Natural killer cell (primary cell): ENCODE results near the gene NFIA. TPM values are rescaled to one million over a fixed set of nuclear protein-coding genes. Genes with fewer than 3 reads are reported as not detected.

Source experiments
- ATAC-seq, 3 donors: fragments of 150-1000 bp in 2 of 3; fragments of 200-7000 bp in 1 of 3; cut with Tn5 transposase; 1 replicate in 1 of 3; 2 replicates in 2 of 3; pipeline ENCODE4 v1.10.0; 2021; ENCODE audit warnings: mild to moderate bottlenecking in 2 of 3, moderate library complexity in 2 of 3
- DNase-seq, 2 donors: peaks; one replicate each; pipeline versions ENCODE4 v3.0.0 to v3.0.0-alpha.2; 2013 to 2021; ENCODE audit warnings: mixed read lengths in 1 of 2
- H3K27ac ChIP-seq: one replicate; pipeline ENCODE4 v1.5.1; 2013; ENCODE audit warnings: mild to moderate bottlenecking, low read length
- H3K27me3 ChIP-seq: one replicate; pipeline ENCODE4 v1.6.1; 2013; ENCODE audit warnings: low read length; ENCODE audit not compliant: control insufficient read depth, insufficient read depth
- H3K36me3 ChIP-seq: one replicate; pipeline ENCODE4 v1.6.1; 2013; ENCODE audit warnings: low read length; ENCODE audit not compliant: control insufficient read depth, insufficient read depth
- H3K4me1 ChIP-seq: one replicate; pipeline ENCODE4 v1.6.1; 2013; ENCODE audit warnings: low read length; ENCODE audit not compliant: control insufficient read depth, insufficient read depth
- H3K4me3 ChIP-seq: one replicate; pipeline ENCODE4 v1.5.1; 2013; ENCODE audit warnings: low read length
- H3K9me3 ChIP-seq: one replicate; pipeline ENCODE4 v1.6.1; 2013; ENCODE audit warnings: low read length; ENCODE audit not compliant: control insufficient read depth, insufficient read depth
- H3K27ac Mint-ChIP-seq, 2 donors: one replicate each; pipeline ENCODE4 v1.8.0; 2022; ENCODE audit warnings: mild to moderate bottlenecking in 2 of 2, mixed read lengths in 2 of 2, moderate library complexity in 1 of 2
- H3K27me3 Mint-ChIP-seq, 2 donors: one replicate each; pipeline ENCODE4 v1.8.0; 2022; ENCODE audit warnings: low read depth in 2 of 2, mixed read lengths in 2 of 2
- H3K36me3 Mint-ChIP-seq: one replicate; pipeline ENCODE4 v1.8.0; 2022; ENCODE audit warnings: mixed read lengths
- H3K4me1 Mint-ChIP-seq, 2 donors: one replicate each; pipeline ENCODE4 v1.8.0; 2022; ENCODE audit warnings: mixed read lengths in 2 of 2
- H3K4me3 Mint-ChIP-seq: one replicate; pipeline ENCODE4 v1.8.0; 2022; ENCODE audit warnings: mild to moderate bottlenecking, moderate library complexity, mixed read lengths
- H3K9me3 Mint-ChIP-seq, 2 donors: one replicate each; pipeline ENCODE4 v1.8.0; 2022; ENCODE audit warnings: mixed read lengths in 2 of 2
- CTCF ChIP-seq: fragments of 200-600 bp; IDR thresholded peaks from one replicate; pipeline ENCODE4 v1.8.0; 2022; ENCODE audit warnings: antibody characterized with exemption
- WGBS: methylation state at CpG from one replicate; pipeline ENCODE4 v1.1.7; 2013; ENCODE audit warnings: missing lambda C conversion rate; ENCODE audit not compliant: insufficient coverage; 5-methylcytosine and 5-hydroxymethylcytosine counted together
- intact Hi-C: fragments of 100-400 bp; cut with micrococcal nuclease; formaldehyde crosslinking; loops from one replicate; pipeline ENCODE4 v1.14.2; 2022
- total RNA-seq, 4 donors: library from RNA; stranded (reverse); fragments of 120-200 nt in 1 of 4; gene quantifications; one replicate each; pipeline versions ENCODE4 v1.2.3 to v1.2.4, GENCODE V29; 2013 to 2022

Gene NFIA
- total RNA-seq, 3 donors from 2014 or later (not counting 1 experiment from before 2014, with no cell fraction given), result 3.5 to 6.5 (median 3.6) TPM

DNA sequence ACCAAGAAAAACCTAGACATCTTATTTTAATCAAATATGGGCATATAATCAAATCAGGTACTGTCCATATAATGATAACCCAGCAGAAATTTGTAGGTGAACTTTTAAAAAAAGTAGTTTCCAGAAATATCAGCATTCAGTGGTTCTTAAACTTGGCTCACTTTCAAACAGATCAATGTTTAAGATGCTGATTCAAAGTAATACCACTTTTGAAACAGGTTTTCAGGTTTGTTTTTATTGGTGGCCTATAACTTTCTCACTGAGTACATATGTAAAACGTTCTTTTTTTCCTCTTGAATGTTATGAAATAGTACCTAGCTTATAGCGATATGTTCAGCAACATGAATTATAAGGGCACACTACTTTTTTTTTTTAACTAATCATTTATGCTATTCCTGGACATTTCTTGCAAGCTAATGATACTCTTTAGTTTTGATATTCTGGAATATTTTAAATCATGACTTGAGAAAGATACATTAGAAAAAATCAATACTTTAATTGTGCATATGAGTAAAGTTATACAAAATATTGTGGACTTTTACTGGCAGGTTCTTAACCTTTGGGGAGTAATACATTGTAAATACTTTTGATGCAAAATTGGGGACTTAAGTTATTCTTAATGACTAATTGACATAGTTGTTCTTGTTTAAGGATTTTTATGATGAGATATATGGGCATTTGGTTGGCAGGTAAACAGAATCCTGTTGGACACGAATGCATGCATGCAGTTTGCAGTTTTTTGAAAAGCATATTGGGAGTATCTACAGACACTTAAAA is 3.0 kb downstream of the NFIA start:
- DNase-seq, result no peak
- WGBS, result no CpG with 5 or more reads among the region's 3 CpGs
- no peaks in the 10 kb centered on the region for H3K9me3 ChIP-seq
- Mint-ChIP-seq H3K27ac (no peak overlapping the region), H3K36me3 (peaks cover 12% of the 10 kb centered on the region), H3K27me3 (peaks cover 21 to 43% of the 10 kb centered on the region in 2 donors), H3K4me1 (peaks cover 10 to 23% of the 10 kb centered on the region in 2 donors), H3K9me3 (no peaks in the 10 kb centered on the region), H3K4me3 (no peak overlapping the region)
- TF ChIP-seq CTCF, result no peak
- no peak for ATAC-seq
- peaks cover 14% of the 10 kb centered on the region for H3K4me1 ChIP-seq
- no peak overlapping the region for H3K4me3 ChIP-seq
- H3K27me3 ChIP-seq, result peaks cover 10% of the 10 kb centered on the region
- intact Hi-C loops, result no loop called here
- H3K27ac ChIP-seq, result no peak overlapping the region
- no peaks in the 10 kb centered on the region for H3K36me3 ChIP-seq

DNA sequence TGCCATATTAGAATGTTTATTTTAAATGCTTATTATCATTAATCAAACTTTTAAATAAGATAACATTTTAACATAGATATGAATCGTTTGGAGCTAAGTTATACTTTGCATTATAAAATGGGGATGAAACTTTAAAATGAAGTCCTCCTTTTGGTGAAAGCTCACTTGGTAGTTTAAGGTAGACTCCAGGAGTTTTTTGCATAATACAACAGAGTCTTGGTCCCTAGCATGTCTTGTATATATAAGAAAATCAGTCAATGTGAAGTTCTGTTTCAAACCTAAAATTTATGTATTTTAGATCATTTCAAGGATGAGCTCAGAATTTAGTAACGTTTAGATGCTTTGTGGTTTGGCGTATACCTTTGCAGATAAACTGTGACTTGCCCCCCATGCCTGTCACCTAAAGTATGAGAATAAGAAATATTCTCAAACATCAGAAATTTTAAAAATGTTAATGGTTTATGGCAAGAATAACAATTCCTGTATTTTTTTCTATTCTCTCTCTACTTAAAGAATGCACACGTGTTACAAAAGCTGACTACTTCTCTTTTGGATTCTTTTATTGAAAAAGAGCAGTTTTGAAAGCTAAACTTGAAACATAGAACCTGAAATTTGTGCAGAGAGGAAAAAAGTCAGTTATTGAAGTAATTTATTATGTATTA is 3.8 kb downstream of the NFIA start:
- Histone ChIP-seq H3K9me3 (no peaks in the 10 kb centered on the region), H3K36me3 (no peaks in the 10 kb centered on the region), H3K27ac (no peak overlapping the region), H3K27me3 (peaks cover 9% of the 10 kb centered on the region), H3K4me3 (no peak overlapping the region), H3K4me1 (peaks cover 14% of the 10 kb centered on the region)
- Mint-ChIP-seq H3K9me3 (no peaks in the 10 kb centered on the region), H3K4me3 (no peak overlapping the region), H3K36me3 (peaks cover 12% of the 10 kb centered on the region), H3K4me1 (peaks cover 6 to 17% of the 10 kb centered on the region in 2 donors), H3K27me3 (peaks cover 23 to 45% of the 10 kb centered on the region in 2 donors), H3K27ac (no peak overlapping the region)
- ATAC-seq (no peak), DNase-seq (no peak)
- no peak for TF ChIP-seq CTCF
- WGBS, result 93% methylated on average over 2 of the region's 4 CpGs
- intact Hi-C loops, result no loop called here

- Histone ChIP-seq H3K4me3 (no peak overlapping the region), H3K4me1 (peaks cover 6% of the 10 kb centered on the region)
Measured at GRCh38 chr1:61087571-61087970, 5.2 kb downstream of the NFIA start.

More at GRCh38 chr1:61087571-61087970, 5.2 kb downstream of the NFIA start:
- Histone ChIP-seq H3K9me3 (no peaks in the 10 kb centered on the region), H3K36me3 (no peaks in the 10 kb centered on the region), H3K27me3 (peaks cover 9% of the 10 kb centered on the region), H3K27ac (no peak overlapping the region)
- H3K36me3 Mint-ChIP-seq, result peaks cover 12% of the 10 kb centered on the region
- DNase-seq (no peak), ATAC-seq (no peak)
- no peaks in the 10 kb centered on the region for H3K9me3 Mint-ChIP-seq
- WGBS, result no CpG with 5 or more reads among the region's 3 CpGs
- H3K27me3 Mint-ChIP-seq, result peaks cover 20 to 52% of the 10 kb centered on the region in 2 donors
- no peak for TF ChIP-seq CTCF
- peaks cover 6 to 9% of the 10 kb centered on the region in 2 donors for H3K4me1 Mint-ChIP-seq
- H3K4me3 Mint-ChIP-seq, result no peak overlapping the region
- intact Hi-C loops, result no loop called here
- no peak overlapping the region for H3K27ac Mint-ChIP-seq
